ACC112 (cell line): ENCODE data around the gene EXTL1.

ENCODE experiments used
- H2AFZ ChIP-seq: fragments of 200-600 bp; sonication (generic); one replicate; pipeline ENCODE4 v1.6.0; 2017; ENCODE audit warnings: antibody characterized with exemption, low read length; ENCODE audit not compliant: unreplicated experiment
- H3K27ac ChIP-seq: fragments of 200-600 bp; sonication (generic); 2 replicates; pipeline ENCODE4 v1.5.1; 2014; ENCODE audit warnings: low read depth, mild to moderate bottlenecking, antibody characterized with exemption, low read length, moderate library complexity
- H3K27me3 ChIP-seq: fragments of 200-600 bp; sonication (generic); 2 replicates; pipeline ENCODE4 v1.6.1; 2014; ENCODE audit warnings: mild to moderate bottlenecking, antibody characterized with exemption, low read length, moderate library complexity, mixed read lengths; ENCODE audit not compliant: insufficient read depth
- H3K36me3 ChIP-seq: fragments of 200-600 bp; sonication (generic); 2 replicates; pipeline ENCODE4 v1.6.1; 2016; ENCODE audit warnings: mild to moderate bottlenecking, antibody characterized with exemption, low read length, moderate library complexity, mixed read lengths; ENCODE audit not compliant: insufficient read depth
- H3K4me1 ChIP-seq: fragments of 200-600 bp; sonication (generic); one replicate; pipeline ENCODE4 v1.6.1; 2016; ENCODE audit warnings: low read length, mixed read lengths; ENCODE audit not compliant: insufficient read depth, unreplicated experiment, control insufficient read depth
- H3K4me3 ChIP-seq: fragments of 200-600 bp; sonication (generic); 2 replicates; pipeline ENCODE4 v1.5.1; 2014; ENCODE audit warnings: mild to moderate bottlenecking, low read depth, low read length
- H3K79me2 ChIP-seq: fragments of 200-600 bp; sonication (generic); one replicate; pipeline ENCODE4 v1.6.0; 2016; ENCODE audit warnings: low read length; ENCODE audit not compliant: control insufficient read depth, unreplicated experiment, insufficient read depth

Gene EXTL1

DNA sequence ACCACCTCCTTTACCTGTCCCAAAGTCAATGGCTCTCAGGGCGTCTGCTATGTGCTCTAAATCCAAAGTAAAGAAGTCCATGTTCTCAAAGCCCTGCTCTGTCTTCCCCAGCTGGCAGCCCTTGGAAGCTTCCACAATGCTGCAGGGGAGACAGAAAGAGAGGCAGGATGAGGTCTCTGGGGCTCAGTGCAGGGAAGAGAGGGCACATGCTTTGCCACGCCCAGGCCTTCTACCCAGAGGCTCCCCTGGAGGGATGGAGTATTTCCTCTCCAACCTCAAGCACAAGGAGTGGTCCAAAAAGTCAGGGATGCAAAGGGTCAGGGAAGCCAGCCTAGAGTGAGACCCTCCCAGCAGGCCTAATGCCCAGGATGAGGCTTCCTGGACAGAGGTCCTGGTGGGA lies 35.6 kb downstream of the EXTL1 start:
- no peaks in the 10 kb centered on the region for H3K36me3 ChIP-seq
- H2AFZ ChIP-seq: no peak overlapping the region
- no peaks in the 10 kb centered on the region for H3K79me2 ChIP-seq
- peaks cover 51% of the 10 kb centered on the region for H3K27me3 ChIP-seq
- no peak overlapping the region for H3K27ac ChIP-seq
- H3K4me1 ChIP-seq: no peaks in the 10 kb centered on the region
- H3K4me3 ChIP-seq: no peak overlapping the region

GRCh38 chr1:26058052-26058595 lies 36.5 kb downstream of the EXTL1 start:
- Histone ChIP-seq H3K36me3 (no peaks in the 10 kb centered on the region), H3K79me2 (no peaks in the 10 kb centered on the region), H3K27ac (no peak overlapping the region), H3K27me3 (peaks cover 51% of the 10 kb centered on the region), H2AFZ (no peak overlapping the region), H3K4me1 (no peaks in the 10 kb centered on the region), H3K4me3 (no peak overlapping the region)

GRCh38 chr1:26059906-26060305 lies 38.3 kb downstream of the EXTL1 start:
- no peak overlapping the region for H2AFZ ChIP-seq
- no peak overlapping the region for H3K4me3 ChIP-seq
- no peak overlapping the region for H3K27ac ChIP-seq

GRCh38 chr1:26060832-26061574 lies 39.4 kb downstream of the EXTL1 start:
- peaks cover 35% of the 10 kb centered on the region for H3K27me3 ChIP-seq

More at GRCh38 chr1:26059906-26060305, 38.3 kb downstream of the EXTL1 start:
- H3K4me1 ChIP-seq: no peaks in the 10 kb centered on the region
- no peaks in the 10 kb centered on the region for H3K36me3 ChIP-seq
- no peaks in the 10 kb centered on the region for H3K79me2 ChIP-seq
- H3K27me3 ChIP-seq: peaks cover 40% of the 10 kb centered on the region

DNA sequence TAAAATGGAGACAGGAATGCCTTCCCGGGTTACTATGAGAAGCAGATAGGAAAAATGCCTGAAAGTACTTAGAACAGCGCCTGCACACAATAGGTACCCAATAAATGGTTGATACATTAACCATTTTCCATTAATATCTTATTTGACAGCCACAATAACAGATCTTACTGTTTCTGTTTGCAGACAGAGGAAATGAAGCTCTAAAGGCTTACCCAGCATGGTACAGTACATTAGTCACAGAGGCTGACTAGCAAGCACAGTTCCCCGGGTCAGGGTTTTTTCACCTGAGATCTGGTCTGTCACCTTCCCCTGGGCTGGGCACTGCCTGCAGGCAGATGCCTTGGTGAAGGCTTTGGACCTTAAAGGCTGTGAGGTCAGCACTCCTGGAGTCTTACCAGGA lies 43.0 kb downstream of the EXTL1 start:
- Histone ChIP-seq H3K27ac (no peak overlapping the region), H3K79me2 (no peaks in the 10 kb centered on the region), H3K27me3 (peaks cover 24% of the 10 kb centered on the region), H2AFZ (no peak overlapping the region), H3K4me3 (no peak overlapping the region), H3K4me1 (no peaks in the 10 kb centered on the region), H3K36me3 (no peaks in the 10 kb centered on the region)

More at GRCh38 chr1:26060832-26061574, 39.4 kb downstream of the EXTL1 start:
- Histone ChIP-seq H3K36me3 (no peaks in the 10 kb centered on the region), H3K4me3 (no peak overlapping the region), H2AFZ (no peak overlapping the region), H3K4me1 (no peaks in the 10 kb centered on the region), H3K27ac (no peak overlapping the region), H3K79me2 (no peaks in the 10 kb centered on the region)

DNA sequence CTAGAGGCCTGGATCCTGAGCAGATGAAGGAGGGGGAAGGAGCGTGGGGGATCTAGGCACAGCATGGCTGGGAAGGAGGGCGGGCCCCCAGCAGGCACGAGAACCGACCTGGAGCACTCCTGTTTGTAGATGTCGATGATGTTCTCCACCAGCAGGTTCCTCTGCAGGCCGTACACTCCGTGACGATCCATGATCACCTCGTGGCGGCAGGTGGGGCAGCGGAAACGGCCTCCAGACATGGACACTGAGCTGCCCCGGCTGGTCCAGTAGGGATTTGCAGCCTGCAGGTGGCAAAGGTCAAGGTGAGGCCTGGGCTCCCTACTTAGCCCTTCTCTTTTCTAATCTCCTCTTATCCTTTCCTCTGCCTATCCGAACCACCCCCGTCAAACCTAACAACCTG lies 44.6 kb downstream of the EXTL1 start:
- peaks cover 24% of the 10 kb centered on the region for H3K27me3 ChIP-seq

GRCh38 chr1:26066857-26067256 lies 45.3 kb downstream of the EXTL1 start:
- no peaks in the 10 kb centered on the region for H3K4me1 ChIP-seq
- H3K36me3 ChIP-seq: no peaks in the 10 kb centered on the region
- H2AFZ ChIP-seq: no peak overlapping the region
- no peak overlapping the region for H3K4me3 ChIP-seq
- peaks cover 24% of the 10 kb centered on the region for H3K27me3 ChIP-seq
- no peaks in the 10 kb centered on the region for H3K79me2 ChIP-seq
- H3K27ac ChIP-seq: no peak overlapping the region

More for the DNA sequence above, 44.6 kb downstream of the EXTL1 start:
- Histone ChIP-seq H3K4me3 (no peak overlapping the region), H2AFZ (no peak overlapping the region), H3K4me1 (no peaks in the 10 kb centered on the region), H3K27ac (no peak overlapping the region), H3K79me2 (no peaks in the 10 kb centered on the region), H3K36me3 (no peaks in the 10 kb centered on the region)

DNA sequence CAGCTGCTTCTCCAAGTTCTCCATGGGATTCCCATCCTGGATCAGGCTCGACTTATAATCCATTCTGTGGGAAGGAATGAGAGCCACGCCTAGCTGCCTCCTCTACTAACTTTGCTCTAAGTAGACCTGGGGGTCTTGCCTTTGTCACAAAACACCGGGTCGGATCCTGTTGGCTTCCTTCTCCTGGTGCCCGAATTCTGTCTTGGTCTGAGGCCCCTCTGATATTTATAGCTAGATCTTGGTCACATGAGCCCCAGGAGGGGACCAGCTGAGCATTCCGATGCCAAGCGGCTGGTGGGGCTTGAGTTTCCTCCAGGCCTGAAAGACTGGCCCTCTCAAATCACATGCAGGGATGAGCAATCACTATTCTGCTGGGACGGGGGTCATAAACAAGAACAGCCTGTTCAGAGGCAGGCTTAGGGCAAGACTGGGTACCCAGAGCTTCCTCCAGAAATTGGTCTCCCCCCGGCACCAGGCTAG lies 45.9 kb downstream of the EXTL1 start, which contains the start of gene TRIM63:
Gene TRIM63, minus strand, starts transcription at position 199 of the 480 bp plus-strand sequence. Its CDS starts 136 bp downstream, at position 63.
- Histone ChIP-seq H3K4me1 (no peaks in the 10 kb centered on the region), H3K36me3 (no peaks in the 10 kb centered on the region), H3K79me2 (no peaks in the 10 kb centered on the region), H3K4me3 (no peak within 1 kb of the TSS), H3K27ac (no peak within 1 kb of the TSS), H3K27me3 (peaks cover 29% of the 10 kb centered on the region), H2AFZ (no peak within 1 kb of the TSS)

- Histone ChIP-seq H3K27me3 (peaks cover 48% of the 10 kb centered on the region), H3K4me1 (no peaks in the 10 kb centered on the region), H3K4me3 (no peak overlapping the region), H3K79me2 (no peaks in the 10 kb centered on the region), H2AFZ (no peak overlapping the region), H3K36me3 (no peaks in the 10 kb centered on the region), H3K27ac (no peak overlapping the region)
Measured at GRCh38 chr1:26069941-26070295, 48.3 kb downstream of the EXTL1 start.

- H3K79me2 ChIP-seq: no peaks in the 10 kb centered on the region
- no peak overlapping the region for H3K27ac ChIP-seq
- no peaks in the 10 kb centered on the region for H3K36me3 ChIP-seq
- H2AFZ ChIP-seq: no peak overlapping the region
- H3K4me1 ChIP-seq: no peaks in the 10 kb centered on the region
- no peak overlapping the region for H3K4me3 ChIP-seq
- peaks cover 48% of the 10 kb centered on the region for H3K27me3 ChIP-seq
Measured at GRCh38 chr1:26070296-26070962, 48.9 kb downstream of the EXTL1 start.
